Hematopoietic multipotent progenitor cell treated with erythropoietin and hydrocortisone succinate and interleukin-3 and kit ligand, for 15 days (in vitro differentiated cells): ENCODE data around the gene GINS2.

Experiments used
- DNase-seq: peaks from one replicate; pipeline ENCODE4 v3.0.0-alpha.2; 2015; ENCODE audit warnings: low spot score

The GINS2 gene

DNA sequence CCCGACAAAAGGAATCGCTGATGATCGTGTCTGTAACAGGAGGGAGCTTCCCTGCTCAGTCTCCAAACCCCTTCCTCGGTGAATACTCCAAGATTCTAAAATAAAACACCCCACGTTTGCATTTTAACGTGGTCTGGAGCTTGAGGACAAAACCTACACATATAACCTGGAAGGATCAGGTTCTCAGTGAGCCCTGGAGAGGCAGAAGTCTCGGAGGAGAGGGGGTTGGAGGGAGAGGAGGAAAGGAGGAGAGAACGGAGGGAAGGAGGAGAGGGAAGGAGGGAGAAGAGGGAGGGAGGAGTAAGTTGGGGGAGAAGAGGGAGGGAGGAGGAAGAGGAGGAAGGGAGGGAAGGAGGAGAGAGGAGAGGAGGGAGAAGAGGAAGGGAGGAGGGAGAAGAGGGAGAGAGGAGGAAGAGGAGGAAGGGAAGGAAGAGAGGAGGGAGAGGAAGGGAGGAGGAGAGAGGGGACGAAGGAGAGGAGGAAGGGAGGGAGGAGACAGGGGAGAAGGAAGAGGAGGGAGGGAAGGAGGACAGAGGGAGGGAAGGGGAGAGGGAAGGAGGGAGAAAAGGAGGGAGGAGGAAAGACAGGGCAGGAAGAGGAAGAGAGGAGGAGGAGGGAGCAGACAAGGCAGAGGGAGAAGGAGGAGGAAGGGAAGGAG is 27.4 kb upstream of the GINS2 start:
- no peak for DNase-seq

DNA sequence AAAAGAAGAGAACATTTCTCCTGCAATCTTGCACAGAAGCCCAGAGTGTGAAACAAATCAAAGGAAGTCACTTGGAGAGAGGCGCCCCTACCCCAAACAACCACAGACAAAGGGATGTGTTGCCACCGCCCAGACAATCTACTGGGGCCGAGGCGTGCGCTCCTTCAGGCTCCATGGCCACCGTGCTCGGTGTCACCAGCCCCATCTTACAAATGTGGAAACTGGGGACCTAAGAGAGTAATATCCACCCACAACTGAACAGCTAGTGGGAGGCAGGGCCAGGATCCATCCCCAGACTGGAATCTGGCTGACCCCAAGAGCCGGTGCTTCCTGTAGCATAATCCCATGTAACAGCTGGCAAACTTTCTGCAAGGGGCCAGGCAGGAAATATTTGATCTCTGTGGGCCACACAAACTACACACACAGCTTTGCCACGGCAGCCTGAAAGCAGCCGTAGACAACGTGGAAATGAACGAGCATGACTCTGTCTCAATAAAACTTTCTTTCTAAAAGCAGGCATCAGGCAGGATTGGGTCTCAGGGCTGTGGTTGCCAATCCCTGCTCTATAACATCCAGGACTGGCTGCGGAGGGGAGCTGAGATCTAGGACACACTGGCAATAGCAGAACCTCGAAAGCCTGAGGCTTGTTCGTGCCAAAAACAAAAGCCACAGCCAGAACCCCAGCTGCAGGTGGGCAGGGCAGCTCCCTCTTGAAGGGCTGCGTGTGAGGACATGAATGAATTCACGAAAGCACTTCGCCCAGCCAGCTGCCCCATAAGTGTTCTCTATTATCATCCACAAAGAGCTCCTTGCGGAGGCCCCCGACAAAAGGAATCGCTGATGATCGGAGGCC is 26.6 kb upstream of the GINS2 start:
- DNase-seq = no peak

DNA sequence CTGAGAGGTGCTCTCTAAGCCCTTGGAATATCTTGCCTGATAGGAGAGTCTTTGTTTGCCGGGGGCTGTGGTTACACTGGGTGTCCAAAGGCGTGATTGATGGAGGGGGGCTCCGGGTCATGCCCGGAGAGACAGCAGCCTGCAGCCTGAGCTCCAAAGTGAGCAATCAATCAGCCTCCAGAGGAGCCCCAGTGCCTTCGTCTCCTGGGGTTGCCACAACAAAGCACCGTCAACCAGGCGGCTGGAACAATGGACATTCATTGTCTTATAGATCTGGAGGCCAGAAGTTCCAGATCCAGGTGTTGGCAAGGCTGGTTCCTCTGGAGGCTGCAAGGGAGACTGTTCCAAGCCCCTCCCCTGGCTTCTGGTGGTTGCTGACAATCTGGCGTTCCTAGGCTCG is 24.0 kb upstream of the GINS2 start:
- DNase-seq = no peak

DNA sequence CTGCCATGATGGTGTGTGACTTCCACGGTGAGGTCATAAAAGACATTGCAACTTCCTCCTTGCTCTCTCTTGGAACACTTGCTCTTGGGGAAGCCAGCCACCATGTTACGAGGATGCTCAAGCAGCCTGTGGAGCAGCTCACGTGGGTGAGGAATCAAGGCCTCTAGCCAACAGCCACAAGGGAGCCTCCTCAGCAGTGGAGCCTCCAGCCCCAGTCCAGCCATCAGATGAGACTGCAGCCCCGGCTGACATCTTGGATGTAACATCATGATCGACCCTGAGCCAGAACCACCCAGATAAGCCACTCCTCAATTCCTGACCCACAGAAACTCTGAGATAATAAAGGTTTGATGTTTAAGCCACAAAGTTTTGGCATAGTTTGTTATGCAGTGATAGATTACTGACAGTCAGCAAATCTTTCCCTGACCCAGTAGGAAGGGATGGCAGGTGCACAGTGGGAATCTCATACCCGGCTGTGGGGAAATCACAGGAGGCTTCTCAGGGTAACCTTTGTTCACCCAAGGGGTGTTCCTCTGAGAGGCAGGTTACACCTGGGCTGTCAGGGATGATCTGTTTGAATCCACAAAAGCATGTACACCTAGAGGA is 23.3 kb upstream of the GINS2 start:
- no peak for DNase-seq

GRCh38 chr16:85710732-85711131 is 22.0 kb upstream of the GINS2 start:
- DNase-seq = no peak

DNA sequence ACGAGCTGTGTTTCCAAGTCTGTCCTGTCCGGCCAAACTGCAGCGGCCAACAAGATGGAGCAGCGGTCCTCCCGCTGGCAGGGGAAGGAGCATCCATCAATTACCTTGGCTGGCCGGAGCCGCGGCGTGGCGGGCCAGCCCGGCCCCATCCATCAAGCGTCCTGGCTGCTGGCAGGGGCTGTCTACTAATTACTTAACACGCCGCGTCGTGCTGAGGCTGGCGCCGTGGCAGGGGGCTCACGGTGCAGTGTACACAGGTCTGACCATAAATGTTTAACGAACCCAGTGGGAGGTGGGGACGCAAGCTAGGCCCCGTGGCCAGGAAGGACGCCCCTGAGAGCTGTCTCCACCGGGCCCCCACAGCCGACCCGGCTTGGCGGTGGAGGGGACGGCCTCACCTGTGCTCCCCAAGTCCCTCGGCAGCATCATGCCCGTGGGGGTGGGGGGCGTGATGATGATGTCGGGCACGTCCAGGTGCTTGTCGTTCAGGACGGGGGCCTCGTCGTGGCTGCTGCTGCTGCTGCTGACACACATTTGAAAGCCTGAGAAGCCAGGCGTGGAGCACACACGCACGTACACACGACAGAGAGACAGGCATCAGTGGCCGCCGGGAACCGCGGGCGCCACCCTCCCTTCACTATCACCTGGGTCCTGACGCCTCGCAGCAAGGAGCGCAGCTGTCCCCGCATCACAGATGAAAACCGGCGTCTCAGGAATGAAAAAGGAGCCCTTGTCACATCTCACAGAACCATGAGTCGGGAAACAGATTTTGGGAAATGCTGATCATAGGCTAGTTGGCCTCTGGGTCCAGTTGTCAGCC is 21.2 kb upstream of the GINS2 start:
- no peak for DNase-seq

DNA sequence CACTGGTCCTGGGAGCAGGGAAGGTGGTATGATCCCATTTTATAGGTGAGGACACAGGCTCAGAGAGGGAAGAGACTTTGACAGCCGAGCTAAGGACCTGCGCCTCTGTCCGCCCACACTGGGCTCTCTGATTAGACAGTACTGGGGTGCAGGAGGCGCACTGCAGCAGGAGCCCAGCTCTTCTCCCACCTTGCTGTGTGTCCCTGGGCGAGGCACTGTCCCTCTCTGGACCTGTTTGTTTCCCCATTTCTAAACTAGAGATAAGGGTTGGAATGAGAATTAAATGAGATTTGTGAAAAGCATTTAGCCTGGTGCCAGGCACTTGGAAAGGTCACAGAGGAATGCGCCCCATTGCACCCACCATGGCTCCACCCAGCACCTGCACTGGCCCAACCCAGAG is 19.6 kb upstream of the GINS2 start:
- DNase-seq = no peak

DNA sequence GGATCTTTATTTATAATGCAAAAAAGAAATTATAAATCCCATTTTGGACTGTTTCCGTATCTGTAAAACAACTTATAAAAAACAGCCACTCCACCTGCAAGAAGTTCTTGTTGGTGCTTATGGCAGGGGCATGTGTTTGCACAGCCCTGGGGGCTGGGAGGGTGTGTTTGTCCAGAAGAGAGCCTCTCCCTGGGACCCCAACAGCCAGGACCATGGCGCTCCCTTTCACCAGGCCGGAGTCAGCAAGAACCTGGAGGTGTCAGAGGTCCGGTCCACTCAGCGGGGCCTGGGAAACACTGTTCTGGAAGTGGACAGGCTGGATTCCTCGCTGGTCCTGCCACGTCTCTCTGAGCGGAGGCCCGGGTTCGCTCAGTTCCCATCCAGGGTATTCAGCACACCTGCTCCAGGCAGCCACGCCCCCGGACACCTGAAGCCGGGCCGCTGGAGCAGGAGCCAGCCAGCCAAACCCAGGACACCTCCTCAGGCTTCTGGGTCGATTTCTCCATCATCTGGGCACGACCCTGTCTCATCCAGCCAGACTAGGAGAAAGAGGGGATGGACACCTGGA is 18.9 kb upstream of the GINS2 start:
- DNase-seq = no peak

- no peak for DNase-seq
These were observed 17.8 kb upstream of the GINS2 start for GRCh38 chr16:85706449-85707034.

- no peak for DNase-seq
These were observed 16.4 kb upstream of the GINS2 start for GRCh38 chr16:85704900-85705846.

DNA sequence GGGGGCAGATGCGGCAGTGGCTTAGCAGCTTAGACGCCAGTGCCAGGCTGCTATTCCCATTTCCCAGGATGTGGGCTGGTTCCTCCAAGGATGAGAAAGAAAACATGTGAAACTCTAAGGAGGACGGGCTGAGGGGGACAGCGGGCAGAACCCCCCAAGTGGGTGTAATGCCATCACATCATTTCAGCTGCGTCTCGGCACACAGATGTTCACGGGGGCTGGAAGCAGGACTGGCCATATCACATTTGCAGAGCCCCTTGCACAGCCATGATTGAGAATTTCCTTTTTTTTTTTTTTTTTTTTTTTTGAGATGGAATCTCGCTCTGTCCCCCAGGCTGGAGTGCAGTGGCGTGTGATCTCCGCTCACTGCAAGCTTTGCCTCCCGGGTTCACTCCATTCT is 15.3 kb upstream of the GINS2 start:
- DNase-seq = no peak

- no peak for DNase-seq
These were observed 10.9 kb upstream of the GINS2 start for GRCh38 chr16:85699628-85700027.

GRCh38 chr16:85698935-85699558 is 10.3 kb upstream of the GINS2 start:
- DNase-seq = no peak

- no peak for DNase-seq
These were observed 9.7 kb upstream of the GINS2 start for GRCh38 chr16:85698459-85698891.

DNA sequence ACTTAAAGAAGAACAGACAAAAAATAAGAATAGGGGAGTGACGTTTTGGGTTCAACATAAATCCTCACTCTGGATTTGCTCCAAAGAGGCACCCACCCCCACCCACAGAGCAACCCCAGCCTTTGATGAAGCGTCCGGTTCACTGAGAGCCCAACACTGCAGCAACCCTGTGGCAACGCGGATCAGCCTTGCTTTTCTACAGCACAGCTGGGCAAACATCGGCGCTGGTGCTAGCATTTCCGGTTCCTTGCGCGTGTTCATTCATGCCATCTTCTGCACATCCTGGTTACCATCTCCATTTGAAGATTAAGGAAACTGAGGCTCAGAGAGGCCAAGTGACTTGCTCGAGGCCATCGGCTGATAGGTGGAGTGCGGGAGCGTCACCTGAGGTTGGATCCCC is 8.7 kb upstream of the GINS2 start:
- DNase-seq = no peak

- no peak for DNase-seq
These were observed 8.0 kb upstream of the GINS2 start for GRCh38 chr16:85696781-85697180.

DNA sequence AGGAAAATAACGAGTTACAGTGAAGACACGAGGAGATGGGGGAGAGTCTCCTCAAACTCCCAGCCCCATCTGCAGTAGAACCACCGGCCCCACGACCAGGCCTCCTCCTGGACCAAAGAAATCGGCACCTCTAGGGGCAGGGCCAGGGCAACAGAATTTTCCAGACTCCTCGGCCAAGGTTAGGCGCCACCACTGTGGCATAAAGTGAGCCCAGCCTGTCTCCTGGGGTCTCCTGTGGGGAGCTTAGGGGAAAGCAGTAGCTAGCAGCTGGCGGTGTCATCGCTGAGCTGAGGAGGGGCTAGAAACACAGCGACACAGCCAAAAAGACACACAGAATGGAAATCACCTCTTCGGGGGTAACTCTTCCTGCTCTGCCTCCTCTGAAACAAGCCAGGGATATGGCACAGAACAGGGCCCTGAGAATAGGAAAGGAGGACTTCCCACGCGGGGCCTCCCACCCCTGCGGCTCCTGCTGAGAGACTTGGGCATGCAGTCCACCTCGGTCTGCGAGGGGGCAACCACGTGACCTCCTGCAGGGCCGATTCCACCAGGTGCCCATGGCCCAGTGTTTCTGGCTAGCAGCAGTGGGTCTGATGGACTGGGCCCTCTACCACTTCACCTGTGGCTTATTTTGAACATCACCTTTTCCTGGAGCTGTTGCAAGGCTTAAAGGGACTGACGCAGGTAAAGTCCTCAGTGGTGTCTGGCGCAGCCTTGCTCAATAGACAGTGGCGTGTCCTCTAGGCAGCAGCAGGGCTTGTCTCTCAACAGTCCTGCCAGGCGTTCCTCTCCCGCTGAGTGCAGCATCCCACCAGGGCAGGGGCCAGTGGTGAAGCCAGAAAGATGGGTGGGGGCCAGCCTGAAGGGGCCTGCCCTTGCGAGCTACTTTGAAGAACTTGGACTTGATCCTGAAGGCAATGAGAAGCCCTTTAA is 6.7 kb upstream of the GINS2 start:
- no peak for DNase-seq

GRCh38 chr16:85690469-85691064 is 1.8 kb upstream of the GINS2 start:
- no peak for DNase-seq

- no peak for DNase-seq
These were observed 1.2 kb upstream of the GINS2 start for GRCh38 chr16:85689950-85690320.
